ENCODE measurements around the gene BCCIP. TPM values are rescaled to one million over a fixed set of nuclear protein-coding genes. Genes with fewer than 3 reads are reported as not detected.

Gene BCCIP
- total RNA-seq, 1 donor from 2014 or later, result 89.8 TPM

- no peak for DNase-seq (ENCODE audit: low read depth, low spot score)
- Mint-ChIP-seq H3K4me3 (no peak overlapping the region), H3K4me1 (no peaks in the 10 kb centered on the region), H3K27me3 (ENCODE audit: low read depth) (no peaks in the 10 kb centered on the region), H3K36me3 (ENCODE audit: low read depth) (peaks cover 7% of the 10 kb centered on the region), H3K9me3 (no peaks in the 10 kb centered on the region), H3K27ac (ENCODE audit: unreplicated experiment) (peak overlapping the region; percentile 43)
- TF ChIP-seq, protein P1, sequence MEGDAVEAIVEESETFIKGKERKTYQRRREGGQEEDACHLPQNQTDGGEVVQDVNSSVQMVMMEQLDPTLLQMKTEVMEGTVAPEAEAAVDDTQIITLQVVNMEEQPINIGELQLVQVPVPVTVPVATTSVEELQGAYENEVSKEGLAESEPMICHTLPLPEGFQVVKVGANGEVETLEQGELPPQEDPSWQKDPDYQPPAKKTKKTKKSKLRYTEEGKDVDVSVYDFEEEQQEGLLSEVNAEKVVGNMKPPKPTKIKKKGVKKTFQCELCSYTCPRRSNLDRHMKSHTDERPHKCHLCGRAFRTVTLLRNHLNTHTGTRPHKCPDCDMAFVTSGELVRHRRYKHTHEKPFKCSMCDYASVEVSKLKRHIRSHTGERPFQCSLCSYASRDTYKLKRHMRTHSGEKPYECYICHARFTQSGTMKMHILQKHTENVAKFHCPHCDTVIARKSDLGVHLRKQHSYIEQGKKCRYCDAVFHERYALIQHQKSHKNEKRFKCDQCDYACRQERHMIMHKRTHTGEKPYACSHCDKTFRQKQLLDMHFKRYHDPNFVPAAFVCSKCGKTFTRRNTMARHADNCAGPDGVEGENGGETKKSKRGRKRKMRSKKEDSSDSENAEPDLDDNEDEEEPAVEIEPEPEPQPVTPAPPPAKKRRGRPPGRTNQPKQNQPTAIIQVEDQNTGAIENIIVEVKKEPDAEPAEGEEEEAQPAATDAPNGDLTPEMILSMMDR (conservative IDR thresholded peaks at IDR 0.05), result no peak
These were observed 23.7 kb upstream of the BCCIP start for GRCh38 chr10:125799451-125800182.

- Mint-ChIP-seq H3K27me3 (ENCODE audit: low read depth) (no peaks in the 10 kb centered on the region), H3K36me3 (ENCODE audit: low read depth) (peaks cover 7% of the 10 kb centered on the region), H3K9me3 (no peaks in the 10 kb centered on the region), H3K27ac (ENCODE audit: unreplicated experiment) (no peak overlapping the region), H3K4me1 (peaks cover 5% of the 10 kb centered on the region), H3K4me3 (no peak overlapping the region)
- TF ChIP-seq, protein P1 (conservative IDR thresholded peaks at IDR 0.05), result no peak
- no peak for DNase-seq (ENCODE audit: low read depth, low spot score)
These were observed 21.8 kb upstream of the BCCIP start for GRCh38 chr10:125801574-125801973.

DNA sequence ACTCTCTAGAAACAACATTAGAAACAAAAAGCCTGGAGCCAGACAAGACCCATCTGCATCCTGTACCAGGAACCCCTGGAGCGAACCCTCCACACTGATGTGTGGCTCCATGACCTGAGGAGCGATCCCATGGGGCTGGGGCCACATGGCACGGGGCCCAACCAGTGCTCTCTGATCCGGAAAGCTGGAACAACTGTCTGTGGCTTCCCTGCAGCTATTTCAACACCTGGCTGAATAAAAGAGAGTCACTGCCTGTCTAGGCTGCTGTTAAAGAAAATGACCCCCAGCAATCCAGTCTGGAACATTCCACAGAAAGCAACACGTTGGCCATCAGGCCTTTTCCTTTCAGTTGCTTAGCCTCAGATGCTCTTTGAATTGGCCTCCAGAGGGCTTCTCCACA is 21.2 kb upstream of the BCCIP start:
- Mint-ChIP-seq H3K36me3 (ENCODE audit: low read depth) (peaks cover 7% of the 10 kb centered on the region), H3K27ac (ENCODE audit: unreplicated experiment) (no peak overlapping the region), H3K4me1 (peaks cover 5% of the 10 kb centered on the region), H3K27me3 (ENCODE audit: low read depth) (no peaks in the 10 kb centered on the region), H3K4me3 (no peak overlapping the region), H3K9me3 (no peaks in the 10 kb centered on the region)
- TF ChIP-seq, protein P1 (conservative IDR thresholded peaks at IDR 0.05), result no peak
- no peak for DNase-seq (ENCODE audit: low read depth, low spot score)

- TF ChIP-seq, protein P1 (conservative IDR thresholded peaks at IDR 0.05), result no peak
- DNase-seq (ENCODE audit: low read depth, low spot score), result no peak
- Mint-ChIP-seq H3K4me3 (no peak overlapping the region), H3K4me1 (peaks cover 5% of the 10 kb centered on the region), H3K36me3 (ENCODE audit: low read depth) (peaks cover 7% of the 10 kb centered on the region), H3K27me3 (ENCODE audit: low read depth) (no peaks in the 10 kb centered on the region), H3K27ac (ENCODE audit: unreplicated experiment) (no peak overlapping the region), H3K9me3 (no peaks in the 10 kb centered on the region)
These were observed 20.6 kb upstream of the BCCIP start for GRCh38 chr10:125802739-125803138.

GRCh38 chr10:125808047-125808446 is 15.3 kb upstream of the BCCIP start:
- Mint-ChIP-seq H3K9me3 (no peaks in the 10 kb centered on the region), H3K4me3 (no peak overlapping the region), H3K4me1 (peaks cover 5% of the 10 kb centered on the region), H3K36me3 (ENCODE audit: low read depth) (peaks cover 2% of the 10 kb centered on the region), H3K27me3 (ENCODE audit: low read depth) (no peaks in the 10 kb centered on the region), H3K27ac (ENCODE audit: unreplicated experiment) (no peak overlapping the region)
- TF ChIP-seq, protein P1 (conservative IDR thresholded peaks at IDR 0.05), result no peak
- no peak for DNase-seq (ENCODE audit: low read depth, low spot score)
